Nephron (organoid): Measurements from ENCODE around the gene GCC2.
"Not testable (repeated sequence)": the region's sequence is repeated elsewhere in the genome, so short reads cannot be mapped to it uniquely, and the experiment has no call there.

ENCODE experiments used
- H3K27ac Mint-ChIP-seq, 3 experiments: 2 replicates each; pipeline ENCODE4 v1.8.0; 2020; ENCODE audit warnings: mixed read lengths in 3 of 3, mild to moderate bottlenecking in 2 of 3, moderate library complexity in 1 of 3
- H3K27me3 Mint-ChIP-seq: 2 replicates; pipeline ENCODE4 v1.8.0; 2021; ENCODE audit warnings: low read depth, mild to moderate bottlenecking, moderate library complexity, mixed read lengths
- H3K36me3 Mint-ChIP-seq: 2 replicates; pipeline ENCODE4 v1.8.0; 2020; ENCODE audit warnings: low read depth, mixed read lengths
- H3K4me1 Mint-ChIP-seq: 2 replicates; pipeline ENCODE4 v1.8.0; 2020; ENCODE audit warnings: mixed read lengths
- H3K4me3 Mint-ChIP-seq, 3 experiments: 2 replicates each; pipeline ENCODE4 v1.8.0; 2020; ENCODE audit warnings: mild to moderate bottlenecking in 3 of 3, mixed read lengths in 3 of 3, moderate library complexity in 2 of 3
- H3K9me3 Mint-ChIP-seq: 2 replicates; pipeline ENCODE4 v1.8.0; 2020; ENCODE audit warnings: mixed read lengths
- CTCF ChIP-seq, 3 experiments: fragments of 200-600 bp; sonication (generic); IDR thresholded peaks; one replicate each; pipeline ENCODE4 v1.5.0; 2021; ENCODE audit warnings: antibody characterized with exemption in 3 of 3; ENCODE audit not compliant: unreplicated experiment in 3 of 3

GCC2 gene

DNA sequence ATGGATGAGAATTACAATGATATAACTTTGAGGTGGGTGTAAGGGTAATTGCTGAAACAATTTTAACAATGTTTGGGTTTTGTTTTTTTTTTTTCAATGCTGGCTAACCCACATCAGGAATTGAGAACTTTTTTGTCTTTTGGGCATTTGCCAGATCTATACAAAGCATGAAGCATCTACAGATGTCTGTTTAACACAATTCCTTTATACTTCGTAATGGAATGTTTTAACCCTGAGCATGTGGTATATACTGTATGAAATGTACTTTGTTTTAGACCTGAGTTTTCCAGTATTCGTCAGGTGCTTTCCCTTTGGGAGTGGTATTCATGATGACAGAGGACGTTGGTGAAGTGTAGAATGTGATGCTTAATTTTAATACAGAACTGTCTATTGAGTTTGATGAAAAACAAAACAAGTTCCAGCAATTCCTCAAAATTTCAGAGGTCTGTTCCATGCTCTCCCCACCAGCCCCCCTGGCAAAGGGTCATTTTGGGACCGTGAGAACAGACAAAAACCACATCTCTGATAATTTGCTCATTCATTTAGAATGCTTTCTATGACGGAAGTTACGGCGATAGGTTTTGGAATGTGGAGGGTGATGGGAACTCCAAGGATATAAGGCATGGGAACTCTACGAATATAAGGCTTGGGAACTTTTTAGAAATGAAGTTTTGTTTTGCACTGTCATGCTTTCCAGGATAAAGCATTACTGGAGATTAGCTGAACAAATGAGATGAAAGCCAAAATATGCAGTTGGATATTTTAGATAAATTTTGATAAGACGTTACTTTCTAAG lies 99.4 kb downstream of the GCC2 start:
- H3K36me3 Mint-ChIP-seq: peaks cover 11% of the 10 kb centered on the region
- H3K9me3 Mint-ChIP-seq: no peaks in the 10 kb centered on the region
- peak overlapping the region in 2 of 3 experiments; percentile 5 to 24 for H3K27ac Mint-ChIP-seq
- H3K4me3 Mint-ChIP-seq: no peak overlapping the region
- H3K27me3 Mint-ChIP-seq: no peaks in the 10 kb centered on the region
- no peak for TF ChIP-seq CTCF (IDR thresholded peaks at IDR 0.05; ENCODE audit: unreplicated experiment in 3 of 3)
- H3K4me1 Mint-ChIP-seq: peaks cover 30% of the 10 kb centered on the region

DNA sequence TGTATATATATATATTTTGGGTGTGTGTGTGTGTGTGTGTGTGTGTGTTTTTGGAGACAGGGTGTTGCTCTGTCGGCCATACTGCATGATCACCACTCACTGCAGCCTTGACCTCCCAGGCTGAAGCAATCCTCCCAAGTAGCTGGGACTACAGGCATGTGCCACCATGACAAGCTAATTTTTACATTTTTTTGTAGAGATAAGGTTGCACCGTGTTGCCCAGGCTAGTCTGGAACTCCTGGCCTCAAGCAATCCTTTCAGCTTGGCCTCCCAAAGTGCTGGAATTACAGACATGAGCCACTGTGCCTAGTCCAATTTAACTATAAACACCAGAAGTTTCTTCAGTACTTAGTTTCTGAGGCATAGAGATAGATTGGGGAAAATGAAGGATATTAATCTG lies 103.6 kb downstream of the GCC2 start:
- Mint-ChIP-seq H3K36me3 (peaks cover 3% of the 10 kb centered on the region), H3K4me1 (peaks cover 34% of the 10 kb centered on the region), H3K4me3 (no peak overlapping the region), H3K9me3 (no peaks in the 10 kb centered on the region), H3K27ac (peak overlapping the region in 1 of 3 experiments; percentile 80), H3K27me3 (no peaks in the 10 kb centered on the region)
- TF ChIP-seq CTCF (IDR thresholded peaks at IDR 0.05; ENCODE audit: unreplicated experiment in 3 of 3): no peak

DNA sequence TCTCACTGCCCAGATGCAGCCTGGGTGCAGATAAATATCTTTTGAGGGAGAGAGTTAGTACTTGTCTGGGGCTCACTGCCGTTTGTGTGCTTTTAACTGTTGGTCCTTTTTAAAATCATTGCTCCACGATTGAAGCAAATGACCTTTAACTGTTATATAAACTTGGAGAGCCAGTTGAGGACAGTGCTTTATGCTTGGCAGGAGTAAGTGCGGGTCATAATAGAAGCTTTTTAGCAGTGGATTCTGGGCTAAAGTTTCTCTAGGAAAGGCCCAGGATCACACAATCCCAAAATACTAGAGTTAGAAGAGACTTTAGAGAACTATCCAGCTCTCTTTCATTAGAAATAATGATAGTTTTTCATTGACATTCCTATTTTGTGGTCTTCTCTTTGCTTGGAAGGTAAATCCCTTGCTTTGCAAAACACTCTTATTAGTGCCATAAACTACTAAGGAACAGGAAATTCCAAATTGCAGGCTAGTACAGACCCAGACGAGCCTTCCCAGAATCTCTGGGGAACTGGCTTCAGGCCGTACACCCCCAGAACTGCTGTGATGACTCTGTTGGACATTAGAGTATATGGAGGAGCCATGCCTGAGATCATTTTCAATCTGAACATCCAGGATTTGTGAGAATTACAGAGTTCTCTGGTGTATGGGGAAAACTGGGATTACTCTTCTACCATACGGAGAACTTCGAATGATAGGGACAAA lies 104.4 kb downstream of the GCC2 start:
- H3K36me3 Mint-ChIP-seq: peaks cover 3% of the 10 kb centered on the region
- no peak for TF ChIP-seq CTCF (IDR thresholded peaks at IDR 0.05; ENCODE audit: unreplicated experiment in 3 of 3)
- peak overlapping the region; percentile 68 to 80 (median 73) for H3K27ac Mint-ChIP-seq
- no peak overlapping the region for H3K4me3 Mint-ChIP-seq
- peaks cover 26% of the 10 kb centered on the region for H3K4me1 Mint-ChIP-seq
- no peaks in the 10 kb centered on the region for H3K27me3 Mint-ChIP-seq
- no peaks in the 10 kb centered on the region for H3K9me3 Mint-ChIP-seq

DNA sequence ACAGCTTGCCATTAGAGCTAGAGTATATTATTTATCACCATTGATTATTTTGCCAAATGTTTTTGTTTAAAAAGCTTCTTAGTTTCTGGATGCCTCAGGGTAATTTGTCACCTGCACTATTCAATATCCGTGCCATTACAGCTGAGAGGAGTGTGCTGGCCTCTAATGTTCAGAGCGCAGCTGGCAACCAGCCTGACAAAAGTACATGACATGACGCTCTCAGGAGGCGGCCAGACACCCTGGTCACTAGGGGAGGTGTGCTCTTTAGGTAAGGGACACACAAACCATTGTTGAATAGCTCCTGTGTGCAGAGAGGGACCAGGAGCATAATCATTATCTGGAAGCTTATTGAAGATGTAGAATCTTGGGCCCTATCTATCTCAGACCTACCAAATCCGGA lies 105.5 kb downstream of the GCC2 start:
- Mint-ChIP-seq H3K4me1 (peaks cover 23% of the 10 kb centered on the region), H3K9me3 (no peaks in the 10 kb centered on the region), H3K27me3 (no peaks in the 10 kb centered on the region), H3K4me3 (no peak overlapping the region), H3K36me3 (peaks cover 3% of the 10 kb centered on the region), H3K27ac (peak overlapping the region in 2 of 3 experiments; percentile 29 to 44)
- no peak for TF ChIP-seq CTCF (IDR thresholded peaks at IDR 0.05; ENCODE audit: unreplicated experiment in 3 of 3)

GRCh38 chr2:108555572-108555971 lies 106.6 kb downstream of the GCC2 start:
- H3K27ac Mint-ChIP-seq: no peak overlapping the region
- no peaks in the 10 kb centered on the region for H3K9me3 Mint-ChIP-seq
- no peak overlapping the region for H3K4me3 Mint-ChIP-seq
- H3K27me3 Mint-ChIP-seq: no peaks in the 10 kb centered on the region
- TF ChIP-seq CTCF (IDR thresholded peaks at IDR 0.05; ENCODE audit: unreplicated experiment in 3 of 3): no peak
- H3K4me1 Mint-ChIP-seq: peaks cover 33% of the 10 kb centered on the region
- peaks cover 3% of the 10 kb centered on the region for H3K36me3 Mint-ChIP-seq

- H3K4me3 Mint-ChIP-seq, H3K27me3 Mint-ChIP-seq: not testable (repeated sequence)
Measured at GRCh38 chr2:108556581-108556980, 107.6 kb downstream of the GCC2 start.

More at GRCh38 chr2:108556581-108556980, 107.6 kb downstream of the GCC2 start:
- H3K36me3 Mint-ChIP-seq, H3K9me3 Mint-ChIP-seq, H3K27ac Mint-ChIP-seq: not testable (repeated sequence)
- H3K4me1 Mint-ChIP-seq: peaks cover 39% of the 10 kb centered on the region
